ENCODE results near the gene ARID1A.
"Not testable (repeated sequence)": the region's sequence is repeated elsewhere in the genome, so short reads cannot be mapped to it uniquely, and the experiment has no call there.

DNA sequence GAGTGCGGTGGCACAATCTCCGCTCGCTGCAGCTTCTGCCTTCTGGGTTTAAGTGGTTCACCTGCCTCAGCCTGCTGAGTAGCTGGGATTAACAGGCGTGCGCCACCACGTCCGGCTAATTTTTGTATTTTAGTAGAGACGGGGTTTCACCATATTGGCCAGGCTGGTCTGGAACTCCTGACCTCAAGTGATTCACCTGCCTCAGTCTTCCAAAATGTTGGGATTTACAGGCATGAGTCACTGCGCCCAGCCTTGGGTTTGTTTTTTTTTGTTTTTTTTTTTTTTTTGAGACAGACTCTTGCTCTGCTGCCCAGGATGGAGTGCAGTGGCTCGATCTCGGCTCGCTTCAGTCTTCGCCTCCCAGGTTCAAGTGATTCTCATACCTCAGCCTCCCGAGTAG, 30.1 kb downstream of the ARID1A start:
- TF ChIP-seq, protein P1, sequence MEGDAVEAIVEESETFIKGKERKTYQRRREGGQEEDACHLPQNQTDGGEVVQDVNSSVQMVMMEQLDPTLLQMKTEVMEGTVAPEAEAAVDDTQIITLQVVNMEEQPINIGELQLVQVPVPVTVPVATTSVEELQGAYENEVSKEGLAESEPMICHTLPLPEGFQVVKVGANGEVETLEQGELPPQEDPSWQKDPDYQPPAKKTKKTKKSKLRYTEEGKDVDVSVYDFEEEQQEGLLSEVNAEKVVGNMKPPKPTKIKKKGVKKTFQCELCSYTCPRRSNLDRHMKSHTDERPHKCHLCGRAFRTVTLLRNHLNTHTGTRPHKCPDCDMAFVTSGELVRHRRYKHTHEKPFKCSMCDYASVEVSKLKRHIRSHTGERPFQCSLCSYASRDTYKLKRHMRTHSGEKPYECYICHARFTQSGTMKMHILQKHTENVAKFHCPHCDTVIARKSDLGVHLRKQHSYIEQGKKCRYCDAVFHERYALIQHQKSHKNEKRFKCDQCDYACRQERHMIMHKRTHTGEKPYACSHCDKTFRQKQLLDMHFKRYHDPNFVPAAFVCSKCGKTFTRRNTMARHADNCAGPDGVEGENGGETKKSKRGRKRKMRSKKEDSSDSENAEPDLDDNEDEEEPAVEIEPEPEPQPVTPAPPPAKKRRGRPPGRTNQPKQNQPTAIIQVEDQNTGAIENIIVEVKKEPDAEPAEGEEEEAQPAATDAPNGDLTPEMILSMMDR (IDR thresholded peaks at IDR 0.05; ENCODE audit: borderline replicate concordance, extremely low read depth, low read length, poor library complexity, severe bottlenecking): not testable (repeated sequence)
- not testable (repeated sequence) for TF ChIP-seq EZH2 (IDR thresholded peaks at IDR 0.05; ENCODE audit: borderline replicate concordance, low read depth, low read length, severe bottlenecking)
